Medulla oblongata (tissue), 1 donor: Measurements from ENCODE around the gene DSCAML1.
"Not testable (repeated sequence)": the region's sequence is repeated elsewhere in the genome, so short reads cannot be mapped to it uniquely, and the experiment has no call there.

Source experiments
- DNase-seq: peaks from one replicate; pipeline ENCODE4 v3.0.0-alpha.2; 2015; ENCODE audit errors: extremely low spot score

DSCAML1 gene

GRCh38 chr11:117819096-117820040 is 22.4 kb upstream of the DSCAML1 start:
- peak; percentile 66 for DNase-seq

GRCh38 chr11:117818041-117818873 is 21.2 kb upstream of the DSCAML1 start:
- no peak for DNase-seq

DNA sequence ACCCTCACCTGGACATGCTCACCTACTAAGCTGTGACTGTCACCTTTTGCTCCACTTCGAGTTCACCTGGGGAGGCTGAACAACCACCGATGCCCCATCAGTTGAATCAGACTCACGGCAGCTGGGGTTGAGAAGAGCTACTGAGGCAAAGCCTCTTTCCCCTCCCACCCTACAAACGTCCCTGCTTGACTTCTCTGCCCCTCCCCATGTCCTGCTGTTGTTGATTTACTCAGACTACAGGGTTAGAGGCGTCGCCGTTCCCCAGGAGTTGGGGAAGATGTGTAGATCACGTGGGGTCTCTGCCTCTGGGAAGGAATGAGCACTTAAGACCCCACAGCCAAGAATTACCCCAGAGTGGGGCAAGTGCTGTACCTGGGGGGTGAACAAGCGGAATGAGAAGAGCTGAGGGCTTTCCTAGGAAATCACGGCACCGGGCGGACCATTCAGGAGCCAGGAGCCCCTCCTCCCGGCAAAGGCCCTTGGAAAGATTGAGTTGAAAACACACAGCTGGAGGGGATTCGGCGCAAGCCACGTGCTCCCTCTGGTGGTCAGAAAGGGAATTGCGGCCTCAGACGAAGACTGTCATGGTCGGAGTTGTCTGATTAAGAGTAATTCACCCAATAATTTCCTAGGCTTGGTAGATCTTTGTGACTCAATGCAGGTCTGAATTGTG is 20.5 kb upstream of the DSCAML1 start:
- DNase-seq, result peak; percentile 88

DNA sequence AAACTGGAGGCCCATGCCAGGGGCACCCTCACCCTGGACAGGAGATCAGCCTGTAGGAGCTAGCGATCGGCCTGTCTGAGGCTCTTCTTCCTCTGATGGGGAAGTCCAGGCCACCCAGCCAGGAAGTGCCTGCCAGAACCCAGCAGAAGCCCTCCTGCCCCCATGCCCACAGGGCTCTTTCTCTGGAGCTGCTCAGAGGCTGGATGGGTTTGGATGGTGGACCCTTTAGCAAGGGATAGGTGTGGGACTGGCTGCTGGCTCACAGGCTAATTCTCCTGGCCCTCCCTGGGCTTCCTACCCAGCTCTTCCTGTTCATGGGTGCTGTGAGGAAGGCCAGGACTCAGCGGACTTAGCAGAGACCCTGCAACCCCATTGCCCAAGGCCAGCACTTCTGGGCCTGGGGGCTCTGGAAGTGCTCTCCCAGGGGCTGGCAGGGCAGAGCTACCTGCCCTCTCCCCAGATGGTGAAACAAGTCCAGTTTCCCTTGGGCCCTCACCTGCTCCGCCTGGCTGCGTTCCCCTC is 19.9 kb upstream of the DSCAML1 start:
- no peak for DNase-seq

- DNase-seq, result no peak
Observed at GRCh38 chr11:117816151-117816741, 19.2 kb upstream of the DSCAML1 start.

DNA sequence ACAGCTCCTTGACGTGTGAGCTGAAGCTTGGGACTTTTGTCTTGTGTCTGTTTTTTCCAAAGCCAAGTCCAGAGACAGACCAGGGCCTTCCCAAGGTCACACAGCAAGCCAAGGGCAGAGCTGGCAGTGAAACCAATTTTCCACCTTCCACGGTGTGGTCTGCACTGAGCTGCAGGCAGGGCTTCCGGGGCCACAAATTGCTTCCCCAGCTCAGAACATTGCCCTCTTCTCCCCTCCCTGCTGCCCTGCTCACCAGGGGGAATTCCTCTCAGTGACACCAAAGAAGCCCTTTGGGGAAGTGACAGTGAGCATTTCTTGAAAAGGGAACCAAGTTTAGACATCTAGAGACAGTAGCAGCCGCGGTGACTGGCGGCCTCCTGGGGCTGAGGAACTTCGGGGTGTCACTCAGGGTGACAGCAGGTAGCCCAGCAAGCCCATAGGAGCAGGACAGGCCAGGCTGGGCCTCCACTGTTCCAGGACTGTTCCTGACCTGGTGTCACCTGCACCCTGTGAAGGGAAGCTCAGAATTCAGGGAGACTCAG is 18.3 kb upstream of the DSCAML1 start:
- peak; percentile 81 for DNase-seq

- DNase-seq, result no peak
Observed at GRCh38 chr11:117814766-117815261, 17.8 kb upstream of the DSCAML1 start.

- DNase-seq, result no peak
Observed at GRCh38 chr11:117814204-117814765, 17.3 kb upstream of the DSCAML1 start.

- not testable (repeated sequence) for DNase-seq
Observed at GRCh38 chr11:117810056-117810451, 13.0 kb upstream of the DSCAML1 start.

DNA sequence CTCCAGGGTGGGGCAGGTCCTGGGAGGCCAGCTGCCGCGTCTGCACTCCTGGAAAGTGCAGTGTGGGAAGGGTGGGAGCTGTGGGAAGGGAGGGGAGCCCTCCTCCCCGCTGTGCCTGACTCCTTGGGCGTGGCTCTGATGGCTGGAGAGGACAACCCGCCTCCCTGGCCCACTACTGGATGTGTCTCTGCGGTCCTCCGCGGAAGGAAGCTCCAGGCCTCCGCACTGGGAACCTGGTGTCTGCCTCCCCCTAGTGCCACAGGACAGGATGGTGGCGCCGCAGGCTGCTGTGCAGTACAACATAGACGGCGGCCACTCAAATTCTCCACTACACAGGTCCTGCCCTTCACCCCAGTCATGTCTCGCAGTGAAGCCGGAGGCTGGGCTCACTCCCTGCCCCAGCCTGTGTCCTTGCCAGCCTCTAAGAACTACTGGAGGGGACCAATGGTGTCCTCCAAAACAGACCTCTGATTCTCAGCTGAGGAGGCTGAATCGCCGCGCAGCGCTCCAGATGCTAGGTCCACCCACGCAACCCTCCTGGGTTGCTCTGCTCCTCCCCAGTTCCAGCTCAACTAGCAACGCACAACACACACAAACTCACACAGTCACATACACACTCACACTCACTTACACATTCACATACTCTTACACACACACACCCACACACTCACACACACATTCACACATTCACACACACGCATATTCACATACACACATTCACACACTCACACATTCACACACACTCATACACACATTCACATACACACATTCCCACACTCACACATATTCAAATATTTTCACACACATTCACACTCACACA is 12.4 kb upstream of the DSCAML1 start:
- DNase-seq, result peak; percentile 89

- DNase-seq, result no peak
Observed at GRCh38 chr11:117808784-117809183, 11.8 kb upstream of the DSCAML1 start.

GRCh38 chr11:117807482-117808327 is 10.7 kb upstream of the DSCAML1 start:
- DNase-seq, result peak; percentile 88

DNA sequence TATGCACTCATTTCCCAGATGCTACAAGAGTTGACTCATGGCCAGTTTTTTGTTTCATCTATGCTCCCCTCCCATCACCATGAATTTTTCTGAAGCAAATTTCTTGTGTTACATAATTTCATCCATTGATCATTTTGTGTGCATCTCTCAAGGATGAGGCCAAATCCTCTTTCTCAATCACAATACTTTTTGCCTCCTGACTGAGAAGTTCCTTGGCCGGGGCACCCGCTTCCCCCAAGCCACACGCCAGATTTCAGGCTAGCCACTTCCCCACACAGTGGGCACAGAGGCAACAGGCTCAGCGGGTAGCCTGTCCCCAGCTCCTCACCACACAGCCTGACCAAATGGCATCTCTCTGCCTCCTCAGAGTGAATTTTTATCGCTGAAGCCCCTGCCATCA is 9.8 kb upstream of the DSCAML1 start:
- DNase-seq, result no peak

- no peak for DNase-seq
Observed at GRCh38 chr11:117805045-117805444, 8.0 kb upstream of the DSCAML1 start.

- no peak for DNase-seq
Observed at GRCh38 chr11:117803896-117804295, 6.9 kb upstream of the DSCAML1 start.

- DNase-seq, result no peak
Observed at GRCh38 chr11:117799634-117800033, 2.6 kb upstream of the DSCAML1 start.

DNA sequence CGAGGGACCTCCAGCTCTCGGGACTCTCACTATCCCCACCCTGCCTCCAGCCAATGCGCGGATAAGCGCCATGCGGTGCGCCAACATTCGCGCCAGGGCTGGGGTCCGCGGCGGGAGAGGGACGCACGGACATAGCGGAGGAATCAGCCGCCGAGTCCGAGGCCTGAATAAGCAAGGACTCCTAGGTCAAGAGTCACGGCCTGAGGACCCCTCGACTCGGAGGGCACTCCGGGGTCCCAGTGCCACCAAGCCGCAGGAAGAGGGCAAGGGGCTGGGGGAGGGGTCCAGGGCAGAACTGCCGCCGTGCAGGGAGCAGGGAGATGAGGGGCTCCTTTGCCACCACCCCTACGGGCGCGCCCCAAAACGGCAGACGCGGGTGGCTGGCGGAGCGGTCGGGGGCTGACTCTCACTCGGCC is 552 bp downstream of the DSCAML1 start:
- DNase-seq, result no peak

- no peak for DNase-seq
Observed at GRCh38 chr11:117795638-117796455, 1.2 kb downstream of the DSCAML1 start.
